CD4-positive, alpha-beta T cell treated with Interleukin-6 at 100 ng/mL for 8 hours (primary cell): ENCODE measurements around the gene ZNF132.
"Not testable (repeated sequence)": the region's sequence is repeated elsewhere in the genome, so short reads cannot be mapped to it uniquely, and the experiment has no call there.

Source experiments
- DNase-seq: peaks from one replicate; pipeline ENCODE4 v3.0.0-alpha.2; 2020; ENCODE audit warnings: mixed read lengths, low spot score

Gene ZNF132

DNA sequence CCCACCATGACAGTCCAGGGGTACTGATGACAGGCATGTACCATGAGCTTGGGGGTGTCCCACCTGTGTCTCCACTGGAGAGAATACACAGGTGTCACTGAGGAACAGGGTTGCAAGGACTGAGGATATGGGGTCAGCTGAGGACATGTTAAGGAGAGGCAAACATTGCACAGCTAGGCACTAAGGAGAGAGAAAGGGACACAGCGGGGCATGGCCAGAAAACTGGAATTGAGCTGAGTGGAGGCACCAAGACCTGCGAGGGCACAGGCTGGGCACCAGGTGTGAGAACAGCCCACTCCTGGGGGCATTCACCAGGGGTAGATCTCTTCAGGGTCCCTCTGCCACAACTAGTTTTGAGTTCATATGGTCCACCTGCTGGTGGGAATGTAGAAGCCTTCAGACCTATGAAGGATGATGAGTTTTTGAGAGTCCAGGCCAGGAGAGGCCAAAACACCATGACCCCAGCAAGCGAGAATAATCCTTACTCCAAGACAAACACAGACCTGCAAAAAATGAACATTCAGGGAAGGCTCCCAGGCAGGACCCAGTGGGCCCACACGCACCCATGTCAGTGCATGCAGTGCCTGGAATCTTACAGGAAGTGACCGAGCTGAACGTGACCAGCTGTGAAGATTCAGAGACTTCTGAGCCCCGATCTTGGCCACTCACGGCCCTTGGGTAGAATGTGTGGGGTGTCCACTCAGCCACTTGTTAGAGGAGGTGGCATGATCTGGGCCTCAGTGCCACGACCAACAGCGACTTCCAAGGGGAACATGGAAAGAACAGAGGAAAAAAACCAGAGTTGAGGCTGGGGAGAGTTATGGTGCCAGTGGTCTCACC, 32.9 kb downstream of the ZNF132 start:
- DNase-seq = no peak

DNA sequence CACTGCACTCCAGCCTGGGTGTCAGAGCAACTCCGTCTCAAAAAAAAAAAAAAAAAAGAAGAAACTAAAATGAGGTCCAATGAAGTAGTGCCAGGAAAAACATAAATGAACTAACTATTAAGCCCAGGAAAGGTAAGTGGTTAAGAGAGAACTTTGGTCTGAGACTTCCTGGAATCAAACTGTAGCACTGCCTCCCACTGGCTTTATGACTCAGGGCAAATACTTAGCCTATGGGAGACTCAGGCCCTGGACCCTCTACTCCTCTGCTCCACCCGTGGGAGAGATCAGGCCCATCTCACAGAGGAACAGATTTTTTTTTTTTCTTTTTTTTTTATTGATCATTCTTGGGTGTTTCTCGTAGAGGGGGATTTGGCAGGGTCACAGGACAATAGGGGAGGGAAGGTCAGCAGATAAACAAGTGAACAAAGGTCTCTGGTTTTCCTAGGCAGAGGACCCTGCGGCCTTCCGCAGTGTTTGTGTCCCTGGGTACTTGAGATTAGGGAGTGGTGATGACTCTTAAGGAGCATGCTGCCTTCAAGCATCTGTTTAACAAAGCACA, 36.0 kb downstream of the ZNF132 start:
- DNase-seq = not testable (repeated sequence)

- no peak for DNase-seq
Measured at GRCh38 chr19:58401840-58402421, 38.0 kb downstream of the ZNF132 start.

DNA sequence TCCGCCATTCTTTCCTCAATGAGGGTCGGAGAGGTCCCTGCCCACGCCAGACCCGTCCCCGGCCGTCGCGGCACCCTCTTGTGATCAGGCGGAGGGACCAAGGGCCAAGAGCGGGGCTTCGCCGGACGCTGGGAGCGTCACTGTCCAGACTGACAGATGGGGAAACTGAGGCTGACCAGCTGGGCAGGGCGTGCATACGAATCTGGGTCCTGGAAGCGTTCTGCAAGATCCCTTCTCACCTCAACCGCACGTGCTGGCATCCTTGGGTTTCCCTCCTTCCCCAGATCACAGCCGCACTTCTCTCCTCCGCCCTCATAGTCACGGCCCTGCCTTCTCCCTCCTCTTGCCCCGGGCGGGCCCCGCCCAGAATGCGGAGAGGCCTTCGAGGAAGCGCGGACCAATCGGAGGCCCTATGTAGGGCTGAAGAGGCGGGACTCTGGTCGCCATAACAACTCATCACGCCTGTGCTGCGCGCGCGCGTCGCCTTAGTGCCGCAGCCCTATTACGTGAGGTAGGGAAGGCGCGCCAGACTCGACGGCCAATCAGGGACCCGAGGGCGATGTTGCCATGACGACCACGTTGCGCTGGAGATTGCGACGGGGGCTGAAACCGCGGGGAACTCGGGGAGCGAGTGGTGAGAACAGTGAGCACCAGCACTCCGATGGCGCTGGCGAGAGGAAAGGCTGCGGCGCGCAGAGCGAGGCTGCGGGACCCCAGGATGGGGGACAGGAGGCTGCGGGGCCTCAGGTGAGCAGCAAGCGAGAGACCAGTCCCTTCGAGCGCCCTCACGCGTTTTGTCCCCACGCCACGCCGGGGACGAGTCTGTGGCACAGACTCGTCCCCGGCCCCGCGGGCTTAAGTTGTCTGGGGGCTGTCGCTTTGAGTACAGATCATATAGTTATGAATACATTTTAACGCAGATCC, 38.8 kb downstream of the ZNF132 start:
- DNase-seq = peak; percentile 99

- no peak for DNase-seq
Measured at GRCh38 chr19:58400316-58400915, 39.5 kb downstream of the ZNF132 start.

DNA sequence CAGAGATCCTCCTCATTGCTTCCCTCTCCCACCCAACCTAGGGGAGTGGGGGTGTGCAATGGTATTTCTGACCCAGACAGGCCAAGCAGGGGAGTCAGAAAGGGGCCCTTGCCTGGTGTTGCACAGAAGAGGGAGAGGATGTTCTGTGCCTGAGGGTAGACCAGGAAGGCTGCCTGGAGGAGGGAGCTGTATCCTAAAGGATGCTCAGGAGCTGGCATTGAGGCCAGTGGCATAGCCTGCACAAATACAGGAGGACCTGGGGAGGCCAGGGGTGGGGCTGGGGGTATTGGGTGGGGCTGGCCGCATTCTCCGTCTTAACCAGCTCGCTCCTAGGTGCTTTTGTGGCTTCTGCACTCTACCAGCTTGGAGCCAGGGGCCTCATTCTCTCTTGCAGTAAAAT, 40.0 kb downstream of the ZNF132 start:
- DNase-seq = no peak

DNA sequence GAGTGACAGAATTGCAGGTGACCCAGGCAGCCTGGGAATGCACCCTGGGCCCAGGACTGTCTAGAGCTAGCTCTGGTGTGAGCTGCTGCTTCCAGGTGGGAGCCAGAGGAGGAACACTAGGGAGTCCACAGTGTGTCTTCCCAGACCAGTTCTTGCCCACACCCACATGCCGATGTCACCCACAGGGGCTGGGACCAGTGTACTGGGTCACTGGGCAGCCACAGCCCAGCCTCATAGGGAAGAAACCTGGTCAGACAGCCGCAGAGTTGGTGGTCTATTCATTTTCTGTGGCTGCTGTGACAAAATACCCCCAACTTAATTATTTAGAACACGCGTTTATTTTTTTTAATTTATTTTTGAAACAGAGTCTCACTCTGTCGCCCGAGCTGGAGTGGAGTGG, 41.4 kb downstream of the ZNF132 start:
- no peak for DNase-seq

GRCh38 chr19:58398087-58398486, 41.9 kb downstream of the ZNF132 start:
- DNase-seq = no peak

DNA sequence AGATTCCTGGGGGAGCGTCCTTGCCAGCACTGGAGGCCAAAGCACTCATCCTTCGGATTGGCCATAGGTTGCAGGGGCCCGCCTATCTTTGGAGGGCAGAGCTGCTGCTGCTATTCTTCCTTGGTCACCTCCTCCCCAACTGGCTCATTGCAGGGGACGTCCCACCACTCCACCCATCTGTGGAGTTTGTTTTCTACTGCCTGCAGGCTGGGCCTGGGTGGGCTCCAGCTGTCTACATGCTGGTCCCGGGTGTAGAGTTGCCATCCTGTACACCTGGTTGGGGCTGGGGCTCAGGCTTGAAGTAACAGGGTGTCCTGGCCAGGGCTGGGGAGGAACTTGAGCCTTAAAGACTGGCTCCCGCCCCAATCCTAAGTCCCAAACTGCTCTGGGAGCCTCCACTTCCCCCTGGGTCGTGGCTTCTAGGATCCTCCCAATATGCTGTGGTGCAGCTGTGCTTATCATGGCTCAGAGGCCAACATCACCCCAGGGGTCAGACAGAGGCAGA, 42.4 kb downstream of the ZNF132 start:
- no peak for DNase-seq

GRCh38 chr19:58396691-58397532, 43.0 kb downstream of the ZNF132 start:
- DNase-seq = no peak

GRCh38 chr19:58395979-58396627, 43.9 kb downstream of the ZNF132 start:
- no peak for DNase-seq

GRCh38 chr19:58395220-58395978, 44.6 kb downstream of the ZNF132 start, which contains the start of gene RNF225:
Gene RNF225 (plus strand): TSS chr19:58395656. CDS start chr19:58396090, 434 bp downstream.
- DNase-seq = no peak

GRCh38 chr19:58394821-58395219, 45.1 kb downstream of the ZNF132 start:
- no peak for DNase-seq

DNA sequence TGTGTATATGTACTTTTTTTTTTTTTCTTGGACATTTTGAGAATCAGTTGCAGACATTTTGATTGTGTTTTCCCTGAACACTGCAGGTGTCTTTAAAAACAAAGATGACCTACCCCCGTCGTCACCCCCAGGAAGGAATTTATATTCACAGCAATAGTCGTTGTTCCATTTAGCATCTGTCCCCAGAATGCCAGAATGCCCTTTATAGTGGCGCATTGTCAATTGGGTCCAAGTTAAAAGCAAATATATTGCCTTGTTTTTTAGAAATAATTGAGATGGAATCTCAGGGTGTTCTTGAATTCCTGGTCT, 46.3 kb downstream of the ZNF132 start:
- no peak for DNase-seq

- no peak for DNase-seq
Measured at GRCh38 chr19:58392945-58393724, 46.8 kb downstream of the ZNF132 start.

DNA sequence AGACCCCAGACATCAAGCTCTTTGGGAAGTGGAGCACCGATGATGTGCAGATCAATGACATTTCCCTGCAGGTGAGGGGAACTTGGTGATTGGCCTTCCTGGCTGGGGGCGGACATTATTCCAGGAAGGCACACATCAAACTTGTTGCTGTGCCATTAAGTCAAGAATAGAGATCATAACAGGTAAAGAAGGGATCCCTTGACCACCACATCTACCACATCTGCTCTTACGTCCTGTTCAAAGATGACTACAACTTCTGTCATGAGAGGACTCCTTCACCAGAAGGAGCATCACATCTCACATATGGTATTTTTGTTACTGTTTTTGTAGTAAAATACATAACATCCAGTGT, 51.8 kb downstream of the ZNF132 start:
- DNase-seq = no peak

DNA sequence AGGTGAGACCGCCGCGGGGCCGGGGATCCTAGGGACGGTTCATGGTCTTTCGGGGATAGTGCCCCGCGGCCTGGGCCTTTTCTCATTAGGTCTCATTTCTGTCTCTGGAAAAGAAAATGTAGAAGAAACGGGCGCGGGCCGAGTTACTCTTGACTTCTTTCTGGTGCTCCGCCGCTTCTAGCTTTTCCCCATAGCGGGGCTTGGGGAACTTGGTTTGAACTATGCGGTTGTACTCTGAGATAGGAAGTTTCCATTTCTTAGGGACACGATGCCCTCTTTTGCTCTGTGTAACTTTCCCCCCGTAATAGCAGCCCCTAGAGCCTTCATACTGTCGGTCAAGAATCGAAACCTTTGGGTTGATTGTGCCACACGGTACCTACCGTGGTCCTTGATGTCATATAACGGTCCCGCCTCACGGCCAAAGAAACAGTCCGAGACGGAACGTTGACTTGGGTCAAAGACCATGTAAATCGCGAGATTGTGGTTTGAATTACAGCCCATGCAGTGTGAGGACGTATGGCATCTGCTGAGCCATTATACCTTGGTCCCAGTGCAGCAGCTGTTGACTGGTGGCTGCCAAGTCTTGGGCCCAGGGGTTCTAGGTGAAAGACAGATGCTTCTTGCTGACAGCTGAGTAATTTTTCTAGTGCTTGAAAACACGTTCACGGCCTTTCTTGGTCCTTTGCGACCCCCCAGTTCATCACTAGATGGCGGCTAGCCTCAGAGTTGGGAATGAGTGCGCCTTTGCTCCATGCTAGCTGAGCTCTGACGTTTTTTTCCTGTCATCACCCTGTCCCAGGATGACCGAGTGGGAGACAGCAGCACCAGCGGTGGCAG, 52.4 kb downstream of the ZNF132 start:
- no peak for DNase-seq
